Measurements from ENCODE around the gene SEM1.
"Not testable (repeated sequence)": the region's sequence is repeated elsewhere in the genome, so short reads cannot be mapped to it uniquely, and the experiment has no call there.

SEM1 gene

GRCh38 chr7:96663871-96664445, 45.7 kb downstream of the SEM1 start:
- FAIRE-seq (no peak), DNase-seq (ENCODE audit: low spot score) (no peak)

GRCh38 chr7:96663457-96663856, 46.2 kb downstream of the SEM1 start:
- DNase-seq (ENCODE audit: low spot score) (no peak), FAIRE-seq (peak; percentile 16)

- FAIRE-seq; DNase-seq (ENCODE audit: low spot score): not testable (repeated sequence)
Observed at GRCh38 chr7:96662151-96662550, 47.5 kb downstream of the SEM1 start.

GRCh38 chr7:96658022-96658412, 51.6 kb downstream of the SEM1 start:
- FAIRE-seq (no peak), DNase-seq (ENCODE audit: low spot score) (no peak)

- FAIRE-seq (peak; percentile 86), DNase-seq (ENCODE audit: low spot score) (peak; percentile 75)
Observed at GRCh38 chr7:96657347-96658021, 52.2 kb downstream of the SEM1 start.

- FAIRE-seq (no peak), DNase-seq (ENCODE audit: low spot score) (no peak)
Observed at GRCh38 chr7:96655956-96656355, 53.7 kb downstream of the SEM1 start.

- FAIRE-seq: no peak
- no peak for DNase-seq (ENCODE audit: low spot score)
Observed at GRCh38 chr7:96654630-96655188, 54.9 kb downstream of the SEM1 start.

GRCh38 chr7:96649981-96650380, 59.7 kb downstream of the SEM1 start:
- no peak for FAIRE-seq

GRCh38 chr7:96648784-96649183, 60.9 kb downstream of the SEM1 start:
- DNase-seq (ENCODE audit: low spot score) (no peak), FAIRE-seq (no peak)

More at GRCh38 chr7:96649981-96650380, 59.7 kb downstream of the SEM1 start:
- DNase-seq (ENCODE audit: low spot score): no peak

GRCh38 chr7:96647733-96648132, 61.9 kb downstream of the SEM1 start:
- FAIRE-seq (no peak), DNase-seq (ENCODE audit: low spot score) (no peak)

GRCh38 chr7:96645084-96645483, 64.6 kb downstream of the SEM1 start:
- FAIRE-seq: no peak
- no peak for DNase-seq (ENCODE audit: low spot score)

GRCh38 chr7:96643436-96643835, 66.2 kb downstream of the SEM1 start:
- FAIRE-seq; DNase-seq (ENCODE audit: low spot score): not testable (repeated sequence)

- FAIRE-seq: no peak
- no peak for DNase-seq (ENCODE audit: low spot score)
Observed at GRCh38 chr7:96640054-96640453, 69.6 kb downstream of the SEM1 start.

Data from RCC 7860 (cell line).